GM19351 (cell line): ENCODE measurements around the gene AKR1C8.
"Not testable (repeated sequence)": the region's sequence is repeated elsewhere in the genome, so short reads cannot be mapped to it uniquely, and the experiment has no call there.

Experiments used
- ATAC-seq: cut with Tn5 transposase; IDR thresholded peaks from one replicate; pipeline ENCODE4 v1.9.1; 2021; ENCODE audit warnings: mild to moderate bottlenecking, moderate library complexity; ENCODE audit not compliant: unreplicated experiment

The AKR1C8 gene

DNA sequence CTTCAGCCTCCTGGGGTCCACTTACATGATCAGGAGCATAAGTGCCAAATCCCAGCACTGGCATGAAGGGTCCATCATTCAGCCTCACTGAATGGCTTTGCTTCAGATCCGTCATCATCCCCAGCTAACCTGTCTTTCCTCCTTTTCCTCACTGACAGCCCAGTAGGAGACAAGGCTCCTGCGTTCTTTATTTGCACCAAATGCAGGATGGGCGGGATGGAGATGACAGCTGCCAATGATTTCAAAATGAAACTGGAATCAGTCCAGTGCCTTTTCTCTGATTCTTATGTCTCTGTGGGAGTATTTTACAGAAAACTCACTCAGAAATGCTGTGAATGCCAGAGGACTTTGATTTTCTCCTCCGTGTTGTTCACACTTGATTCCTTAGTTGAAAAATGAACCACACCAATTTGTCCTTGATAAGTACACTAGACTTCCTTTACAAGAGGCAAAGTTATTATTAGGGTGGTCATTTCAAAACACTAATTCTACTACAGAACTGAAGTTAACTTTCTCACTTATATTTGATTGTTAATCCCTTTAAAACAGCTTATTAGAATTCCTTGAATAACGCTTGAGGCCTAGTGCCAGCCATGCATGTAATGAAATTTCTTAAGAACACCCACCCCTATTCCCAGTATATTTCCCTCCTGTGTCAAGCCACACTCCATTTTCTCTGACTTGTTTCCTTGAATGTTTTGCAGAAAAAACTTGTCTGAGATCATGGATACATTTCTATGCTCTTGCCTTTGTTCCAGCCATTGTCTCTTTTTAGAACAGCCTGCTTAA, at the start of gene AKR1C8:
Gene AKR1C8 (minus strand): TSS at position 164 of the 789 bp plus-strand sequence. CDS start 46 bp downstream, at position 118.
- no peak for ATAC-seq

DNA sequence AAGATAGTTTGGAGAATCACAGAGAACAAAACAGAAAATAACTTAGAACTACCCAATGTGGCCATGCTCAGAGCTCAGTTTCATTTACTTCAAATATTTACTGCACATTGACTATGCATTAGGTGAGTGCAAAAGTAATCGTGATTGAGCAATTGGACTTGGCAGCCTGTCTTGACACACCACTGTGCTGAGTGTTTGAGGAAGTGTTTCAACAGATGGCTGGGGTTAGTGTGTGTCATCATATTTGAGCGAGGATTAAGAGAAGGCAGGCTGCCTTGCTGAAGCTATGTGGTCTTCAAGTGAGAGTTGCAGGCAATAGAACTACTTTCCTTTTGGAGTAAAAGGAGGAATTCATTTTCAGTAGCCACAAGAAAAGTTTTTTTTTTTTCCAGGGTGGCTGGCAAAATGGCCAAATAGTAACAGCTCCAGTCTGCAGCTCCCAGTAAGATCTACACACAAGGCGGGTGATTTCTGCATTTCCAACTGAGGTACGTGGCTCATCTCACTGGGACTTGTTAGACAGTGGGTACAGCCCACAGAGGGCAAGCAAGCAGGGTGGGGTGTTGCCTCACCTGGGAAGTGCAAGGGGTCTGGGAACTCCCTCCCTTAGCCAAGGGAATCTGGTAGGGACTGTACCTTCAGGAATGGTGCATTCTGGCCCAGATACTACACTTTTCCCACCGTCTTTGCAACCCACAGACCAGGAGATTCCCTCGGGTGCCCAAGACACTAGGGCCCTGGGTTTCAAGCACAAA, 49.3 kb upstream of the AKR1C8 start:
- no peak for ATAC-seq

DNA sequence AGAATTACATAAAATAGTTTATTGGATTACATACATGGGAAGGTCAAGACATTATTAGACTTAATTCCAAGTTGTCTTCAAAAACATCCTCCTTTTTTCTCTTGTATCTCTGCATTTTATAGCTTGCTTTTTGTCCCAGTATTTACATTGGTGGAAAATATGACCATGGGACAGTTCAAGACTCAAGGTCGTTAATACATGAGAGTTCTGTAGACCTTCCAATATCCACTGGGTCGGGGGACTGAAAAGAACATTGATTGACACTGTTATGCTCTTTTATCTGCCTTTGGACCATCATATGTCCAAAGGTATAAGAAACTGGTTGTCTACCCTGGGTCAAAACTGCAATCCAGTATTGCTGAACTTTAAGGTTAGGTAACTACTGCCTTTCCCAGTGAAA, 48.4 kb upstream of the AKR1C8 start:
- ATAC-seq, result no peak

DNA sequence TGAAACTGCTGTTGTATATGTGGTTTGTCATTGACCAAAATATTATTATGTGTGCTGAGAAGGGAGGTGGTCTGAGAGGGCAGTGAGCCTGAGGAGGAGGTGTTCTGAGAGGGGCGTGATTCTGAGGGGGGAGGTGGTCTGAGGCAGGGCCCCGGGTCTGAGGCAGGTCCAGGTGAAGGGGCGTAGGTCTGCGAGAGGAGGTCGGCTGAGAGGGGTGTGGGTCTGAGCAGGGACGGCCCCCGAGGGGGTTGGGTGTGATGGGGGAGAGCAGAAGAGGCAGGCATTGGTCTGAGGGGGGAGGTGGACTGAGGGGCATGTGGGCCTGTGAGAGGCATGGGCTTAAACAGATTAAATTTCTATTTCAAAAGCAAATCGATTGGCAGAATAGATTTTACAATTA, 44.1 kb upstream of the AKR1C8 start:
- ATAC-seq, result no peak

DNA sequence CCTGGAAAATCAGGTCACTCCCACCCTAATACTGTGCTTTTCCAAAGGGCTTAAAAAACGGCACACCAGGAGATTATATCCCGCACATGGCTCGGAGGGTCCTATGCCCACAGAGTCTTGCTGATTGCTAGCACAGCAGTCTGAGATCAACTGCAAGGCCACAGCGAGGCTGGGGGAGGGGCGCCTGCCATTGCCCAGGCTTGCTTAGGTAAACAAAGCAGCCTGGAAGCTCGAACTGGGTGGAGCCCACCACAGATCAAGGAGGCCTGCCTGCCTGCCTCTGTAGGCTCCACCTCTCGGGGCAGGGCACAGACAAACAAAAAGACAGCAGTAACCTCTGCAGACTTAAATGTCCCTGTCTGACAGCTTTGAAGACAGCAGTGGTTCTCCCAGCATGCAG, 38.0 kb upstream of the AKR1C8 start:
- ATAC-seq, result not testable (repeated sequence)

DNA sequence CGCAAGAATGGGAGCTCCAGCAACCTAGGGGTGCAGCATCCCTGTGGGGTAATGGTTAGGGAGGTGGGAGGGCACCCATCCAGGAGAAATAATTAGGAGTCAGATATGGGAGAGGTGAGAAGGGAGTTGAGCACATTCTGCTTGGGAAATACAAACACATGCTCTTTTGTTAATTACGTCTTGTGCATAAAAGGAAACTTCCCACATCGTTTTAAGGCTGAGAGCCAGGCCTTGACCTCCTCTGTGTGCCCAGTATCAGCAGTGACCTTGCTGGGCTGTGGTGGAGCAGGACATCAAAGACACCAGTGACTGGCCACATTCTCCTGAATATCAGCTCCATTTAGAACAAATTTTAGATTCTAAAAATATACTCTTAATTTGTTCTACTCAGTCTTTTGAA, 34.3 kb upstream of the AKR1C8 start:
- no peak for ATAC-seq

DNA sequence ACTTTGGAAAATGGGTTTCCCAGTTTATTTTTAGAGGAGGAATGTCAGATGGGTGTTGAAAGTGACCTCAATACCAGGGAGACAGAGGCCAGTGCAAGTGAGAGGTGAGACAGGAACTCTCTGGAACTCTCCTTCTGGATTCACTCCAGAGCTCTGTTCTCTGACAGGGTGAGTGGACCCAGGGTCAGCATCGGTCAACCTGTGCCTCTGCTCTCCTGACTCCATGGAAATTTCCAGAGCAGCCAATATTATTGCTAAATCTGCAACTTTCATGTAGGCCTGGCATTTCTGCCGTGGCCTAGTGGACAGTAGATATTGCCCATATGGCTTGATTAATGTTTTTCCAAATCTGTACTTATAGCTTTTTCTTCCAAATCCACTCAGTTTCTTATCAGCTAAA, 31.9 kb upstream of the AKR1C8 start:
- no peak for ATAC-seq

DNA sequence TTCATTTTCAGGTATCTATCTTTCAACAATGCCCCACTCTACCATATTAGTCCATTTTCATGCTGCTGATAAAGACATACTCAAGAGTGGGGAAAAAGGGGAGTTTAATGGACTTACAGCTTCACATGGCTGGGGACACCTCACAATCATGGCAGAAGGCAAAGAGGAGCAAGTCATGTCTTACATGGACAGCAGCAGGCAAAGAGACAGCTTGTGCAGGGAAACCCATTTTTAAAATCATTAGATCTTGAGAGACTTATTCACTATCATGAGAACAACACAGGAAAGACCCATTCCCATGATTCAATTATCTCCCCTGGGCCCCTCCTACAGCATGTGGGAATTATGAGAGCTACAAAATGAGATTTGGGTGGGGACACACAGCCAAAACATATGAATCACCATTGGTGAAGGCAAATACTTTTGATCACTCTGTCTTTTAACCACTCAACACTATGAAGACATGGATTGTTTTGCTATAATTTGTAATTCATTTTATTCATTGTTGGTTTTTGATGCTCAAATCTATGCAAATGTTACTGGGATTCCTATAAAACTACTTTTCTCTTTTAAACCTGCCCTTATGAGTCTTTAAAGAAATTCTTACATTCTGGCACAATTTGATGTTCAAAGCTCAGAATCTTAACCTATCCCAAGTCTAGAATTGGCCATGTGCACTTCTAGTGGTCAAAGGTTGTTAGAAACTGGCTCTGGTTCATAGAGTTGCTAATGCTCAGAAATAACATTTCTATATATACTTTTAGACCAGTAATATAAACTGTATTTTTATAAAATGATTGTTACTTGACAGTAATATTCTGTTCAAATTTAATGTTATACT, 27.0 kb upstream of the AKR1C8 start:
- ATAC-seq, result no peak

DNA sequence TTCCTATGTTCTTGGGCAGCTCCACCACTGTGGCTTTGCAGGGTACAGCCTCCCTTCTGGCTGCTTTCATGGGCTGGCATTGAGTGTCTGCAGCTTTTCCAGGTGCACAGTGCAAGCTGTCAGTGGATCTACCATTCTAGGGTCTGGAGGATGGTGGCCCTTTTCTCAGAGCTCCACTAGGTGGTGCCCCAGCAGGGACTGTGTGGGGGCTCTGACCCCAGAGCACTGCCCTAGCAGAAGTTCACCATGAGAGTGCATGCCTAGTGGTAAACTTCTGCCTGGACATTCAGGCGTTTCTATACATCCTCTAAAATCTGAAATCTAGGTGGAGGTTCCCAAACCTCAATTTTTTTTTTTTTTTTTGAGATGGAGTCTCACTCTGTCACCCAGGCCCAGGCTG, 25.3 kb upstream of the AKR1C8 start:
- not testable (repeated sequence) for ATAC-seq

DNA sequence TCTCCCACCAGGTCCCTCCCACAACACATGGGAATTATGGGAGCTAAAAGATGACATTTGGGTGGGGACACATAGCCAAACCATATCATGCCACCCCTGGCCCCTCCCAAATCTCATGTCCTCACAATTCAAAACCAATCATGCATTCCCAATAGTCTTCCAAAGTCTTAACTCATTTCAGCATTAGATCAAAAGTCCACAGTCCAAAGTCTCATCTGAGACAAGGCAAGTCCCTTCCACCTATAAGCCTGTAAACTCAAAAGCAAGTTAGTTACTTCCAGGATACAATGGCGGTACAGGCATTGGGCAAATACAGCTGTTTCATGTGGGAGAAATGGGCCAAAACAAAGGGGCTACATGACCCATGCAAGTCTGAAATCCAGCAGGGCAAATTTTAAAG, 24.8 kb upstream of the AKR1C8 start:
- ATAC-seq, result not testable (repeated sequence)

DNA sequence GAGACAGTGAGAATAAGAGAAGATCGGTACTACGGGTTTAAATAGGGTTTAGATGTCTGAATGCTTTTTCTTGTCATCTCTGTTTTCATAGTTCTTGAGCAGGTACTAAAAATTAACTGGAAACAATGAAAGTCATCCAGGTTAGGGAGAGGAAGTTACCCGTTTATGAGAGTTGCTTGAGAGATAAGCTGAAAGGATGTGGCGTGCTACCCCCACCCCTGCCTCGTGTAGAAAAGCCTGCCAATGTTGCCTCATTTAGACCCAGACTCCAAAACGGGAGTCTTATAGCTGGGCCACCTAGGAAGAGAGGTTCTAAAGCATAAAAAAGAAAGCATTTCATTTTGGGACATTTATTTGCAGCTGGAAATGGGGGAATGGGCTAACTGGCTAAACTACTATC, 21.8 kb upstream of the AKR1C8 start:
- no peak for ATAC-seq

DNA sequence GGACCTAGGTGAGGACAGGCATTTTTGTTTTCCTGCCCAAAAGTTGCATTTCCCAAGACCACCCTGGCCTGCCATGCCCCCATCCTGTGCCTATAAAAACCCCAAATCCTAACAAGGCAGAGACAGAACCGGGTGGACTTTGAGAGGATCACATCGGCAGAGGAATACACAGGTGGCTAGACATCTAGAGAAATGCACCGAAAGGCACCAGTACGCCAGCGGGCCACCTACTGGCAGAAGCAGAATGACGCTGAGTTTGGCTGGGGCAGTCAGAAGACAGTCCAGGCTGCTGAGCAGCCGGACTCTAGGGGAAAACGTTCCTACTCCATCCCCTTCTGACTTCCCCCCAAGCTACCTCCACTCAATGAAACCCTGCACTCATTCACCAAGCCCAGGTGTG, 14.4 kb upstream of the AKR1C8 start:
- no peak for ATAC-seq

DNA sequence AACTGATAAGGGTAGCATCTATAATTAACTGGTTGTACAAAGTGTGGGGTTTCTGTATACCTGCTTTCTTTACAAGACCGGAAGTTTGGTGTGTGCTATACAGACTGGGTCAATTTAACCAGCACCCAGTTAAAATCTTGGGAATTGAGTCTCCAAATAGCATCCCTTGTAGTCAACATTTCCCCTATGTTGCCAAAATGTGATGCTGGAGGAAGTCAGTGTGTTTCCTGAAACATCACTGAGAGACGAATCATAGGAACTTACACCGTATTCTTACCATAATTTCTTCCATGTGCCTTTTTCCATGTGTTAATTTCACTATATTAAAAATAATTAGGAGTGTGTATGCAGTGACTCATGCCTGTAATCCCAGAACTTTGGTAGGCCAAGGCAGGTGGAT, 13.4 kb upstream of the AKR1C8 start:
- no peak for ATAC-seq

DNA sequence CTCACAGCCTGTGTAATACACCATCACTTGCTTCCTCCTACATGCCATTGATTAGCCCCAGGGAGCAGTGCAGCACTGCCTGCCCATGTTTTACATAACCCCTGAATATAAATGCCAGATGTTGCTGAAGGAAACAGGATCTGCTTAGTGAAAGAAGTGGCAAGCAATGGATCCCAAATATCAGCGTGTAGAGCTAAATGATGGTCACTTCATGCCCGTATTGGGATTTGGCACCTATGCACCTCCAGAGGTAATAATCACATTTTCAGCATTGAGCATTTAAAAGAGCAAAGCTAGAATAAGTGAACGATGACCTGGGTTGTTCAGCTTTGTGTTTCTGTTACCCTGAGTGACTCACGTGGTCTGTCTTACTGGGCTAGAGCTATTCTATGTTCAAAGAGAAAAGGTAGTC, 11.8 kb upstream of the AKR1C8 start, which contains the start of gene AKR1C4:
Gene AKR1C4 (plus strand): TSS at position 136 of the 412 bp plus-strand sequence. CDS start 31 bp downstream, at position 167.
- ATAC-seq, result no peak

DNA sequence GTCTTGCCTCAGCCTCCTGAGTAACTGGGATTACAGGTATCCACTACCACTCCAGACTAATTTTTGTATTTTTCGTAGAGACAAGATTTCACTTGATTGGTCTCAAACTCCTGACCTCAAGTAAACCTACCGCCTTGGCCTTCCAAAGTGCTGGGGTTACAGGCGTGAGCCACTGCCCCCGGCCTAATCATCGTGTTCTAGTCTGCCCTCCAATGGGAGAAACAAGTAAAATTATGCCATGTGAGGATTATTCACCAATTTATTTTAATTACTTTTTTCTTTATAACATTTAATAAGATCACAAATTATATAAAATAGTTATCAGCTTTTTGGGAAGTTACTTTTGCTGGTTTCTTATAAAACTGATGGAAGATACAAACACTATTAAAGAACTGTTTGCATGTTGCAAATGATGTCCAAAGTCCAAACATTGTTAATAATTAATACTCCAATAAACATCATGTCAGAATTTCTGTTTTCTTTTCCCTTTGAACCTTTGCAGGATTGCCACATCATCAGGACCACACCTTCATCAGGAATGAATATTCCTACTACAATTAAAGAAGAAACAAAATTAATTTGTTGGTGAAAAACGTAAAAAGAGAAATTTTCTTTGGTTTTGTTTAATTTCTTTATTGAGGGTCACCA, 10.9 kb upstream of the AKR1C8 start:
- no peak for ATAC-seq

DNA sequence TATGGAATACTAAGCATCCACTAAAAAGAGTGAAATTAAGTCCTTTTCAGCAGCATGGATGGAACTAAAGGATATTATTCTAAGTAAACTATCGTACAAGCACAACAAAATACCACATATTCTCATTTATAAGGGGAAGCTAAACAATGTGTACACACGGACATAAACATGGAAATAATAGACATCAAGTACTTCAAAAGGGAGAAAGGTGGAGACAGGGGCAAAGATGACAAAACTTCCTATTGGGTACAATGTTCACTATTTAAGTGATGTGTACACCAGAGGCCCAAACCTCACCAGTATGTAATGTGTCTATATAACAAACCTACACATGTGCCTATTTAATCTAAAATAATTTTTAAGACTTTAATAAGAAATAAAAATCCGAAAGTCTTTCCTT, 9.5 kb upstream of the AKR1C8 start:
- ATAC-seq, result no peak

DNA sequence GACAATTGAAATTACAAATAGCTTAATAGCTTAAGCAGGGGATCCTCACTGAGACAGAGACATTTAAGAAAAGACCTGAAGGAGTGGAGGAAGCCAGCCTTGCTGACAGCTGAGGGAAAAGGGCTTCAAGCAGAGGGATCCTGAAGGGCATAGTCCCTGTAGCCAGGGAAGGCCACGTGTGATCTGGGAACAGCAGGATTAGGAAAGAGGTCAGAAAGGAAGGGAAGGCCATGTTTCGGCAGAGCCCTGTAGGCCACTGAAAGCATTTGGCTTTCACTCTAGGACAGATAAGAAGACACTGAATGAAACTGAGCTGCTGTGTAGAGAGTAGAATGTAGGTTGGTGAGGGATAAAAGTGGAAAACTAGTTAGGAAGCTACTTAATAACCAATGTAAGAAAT, 3.4 kb upstream of the AKR1C8 start:
- ATAC-seq, result no peak

DNA sequence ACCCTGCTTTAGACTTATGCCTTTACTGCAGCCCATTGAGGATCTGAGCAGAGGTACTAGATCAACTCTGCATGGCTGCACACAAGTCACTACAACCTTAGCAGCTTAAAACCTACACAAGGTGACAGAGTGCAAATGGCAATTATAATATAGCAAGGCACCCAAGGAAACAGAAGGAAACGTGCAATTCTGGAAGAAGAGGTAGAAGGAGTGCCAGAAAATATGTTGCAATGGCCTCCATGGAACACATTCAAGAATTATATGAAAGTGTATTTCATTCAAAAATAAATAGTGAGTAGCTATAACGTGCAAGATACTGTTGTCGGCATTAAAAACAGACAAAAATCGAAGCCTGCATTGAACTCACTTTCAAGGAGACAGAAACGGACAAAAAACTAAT, 2.9 kb upstream of the AKR1C8 start:
- no peak for ATAC-seq

DNA sequence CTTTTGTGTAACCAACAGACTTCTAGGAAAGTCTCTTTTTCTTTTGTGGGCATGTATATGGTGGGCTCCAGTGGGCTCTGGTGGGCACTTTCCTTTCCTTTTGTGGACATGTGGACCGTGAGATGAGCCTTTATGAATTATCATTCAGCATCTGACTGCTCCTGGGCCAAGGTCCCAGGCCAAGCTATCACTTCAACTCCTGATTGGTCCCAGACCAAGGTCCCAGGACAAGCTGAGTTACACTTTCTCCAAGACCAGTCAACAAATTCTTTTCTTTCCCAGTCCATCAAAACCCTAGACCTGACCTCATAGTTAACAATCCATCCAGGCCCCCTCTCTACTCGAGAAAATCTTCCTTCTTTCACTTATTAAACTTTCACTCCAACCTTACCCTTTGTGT, 1.0 kb downstream of the AKR1C8 start:
- no peak for ATAC-seq

DNA sequence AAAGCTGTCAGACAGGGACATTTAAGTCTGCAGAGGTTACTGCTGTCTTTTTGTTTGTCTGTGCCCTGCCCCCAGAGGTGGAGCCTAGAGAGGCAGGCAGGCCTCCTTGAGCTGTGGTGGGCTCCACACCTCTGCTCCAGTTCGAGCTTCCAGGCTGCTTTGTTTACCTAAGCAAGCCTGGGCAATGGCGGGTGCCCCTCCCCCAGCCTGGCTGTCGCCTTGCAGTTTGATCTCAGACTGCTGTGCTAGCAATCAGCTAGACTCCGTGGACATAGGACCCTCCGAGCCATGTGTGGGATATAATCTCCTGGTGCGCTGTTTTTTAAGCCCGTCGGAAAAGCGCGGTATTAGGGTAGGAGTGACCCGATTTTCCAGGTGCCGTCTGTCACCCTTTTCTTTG, 4.4 kb downstream of the AKR1C8 start:
- not testable (repeated sequence) for ATAC-seq

DNA sequence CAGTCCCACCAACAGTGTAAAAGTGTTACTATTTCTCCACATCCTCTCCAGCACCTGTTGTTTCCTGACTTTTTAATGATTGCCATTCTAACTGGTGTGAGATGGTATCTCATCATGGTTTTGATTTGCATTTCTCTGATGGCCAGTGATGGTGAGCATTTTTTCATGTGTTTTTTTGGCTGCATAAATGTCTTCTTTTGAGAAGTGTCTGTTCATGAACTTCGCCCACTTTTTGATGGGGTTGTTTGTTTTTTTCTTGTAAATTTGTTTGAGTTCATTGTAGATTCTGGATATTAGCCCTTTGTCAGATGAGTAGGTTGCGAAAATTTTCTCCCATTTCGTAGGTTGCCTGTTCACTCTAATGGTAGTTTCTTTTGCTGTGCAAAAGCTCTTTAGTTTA, 9.4 kb downstream of the AKR1C8 start:
- not testable (repeated sequence) for ATAC-seq
